Activated CD4-positive, alpha-beta T cell treated with anti-CD3 and anti-CD28 coated beads, Interleukin-2, amount 50 U/mL, for 4 hours (primary cell): ENCODE data around the gene LCA5L.
"Not testable (repeated sequence)": the region's sequence is repeated elsewhere in the genome, so short reads cannot be mapped to it uniquely, and the experiment has no call there.

Experiments
- DNase-seq, 2 experiments: peaks; one replicate each; pipeline ENCODE4 v3.0.0-alpha.2; 2020

LCA5L gene

DNA sequence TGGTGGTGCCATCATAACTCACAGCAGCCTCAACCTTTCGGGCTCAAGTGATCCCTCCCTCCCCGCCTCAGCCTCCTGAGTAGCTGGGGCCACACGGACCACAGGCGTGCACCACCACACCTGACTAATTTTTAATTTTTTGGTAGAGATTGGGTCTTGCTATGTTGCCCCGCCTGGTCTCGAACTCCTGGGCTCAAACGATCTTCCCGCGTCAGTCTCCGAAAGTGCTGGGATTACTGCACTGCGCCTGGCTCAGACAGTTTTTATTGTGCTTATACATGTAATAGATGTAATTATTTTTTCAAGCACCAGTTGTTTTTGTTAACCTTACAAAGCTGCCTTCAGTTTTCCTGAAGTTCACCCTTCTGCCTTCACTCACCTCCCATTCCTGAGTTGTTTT, 58.7 kb downstream of the LCA5L start:
- no peak for DNase-seq

DNA sequence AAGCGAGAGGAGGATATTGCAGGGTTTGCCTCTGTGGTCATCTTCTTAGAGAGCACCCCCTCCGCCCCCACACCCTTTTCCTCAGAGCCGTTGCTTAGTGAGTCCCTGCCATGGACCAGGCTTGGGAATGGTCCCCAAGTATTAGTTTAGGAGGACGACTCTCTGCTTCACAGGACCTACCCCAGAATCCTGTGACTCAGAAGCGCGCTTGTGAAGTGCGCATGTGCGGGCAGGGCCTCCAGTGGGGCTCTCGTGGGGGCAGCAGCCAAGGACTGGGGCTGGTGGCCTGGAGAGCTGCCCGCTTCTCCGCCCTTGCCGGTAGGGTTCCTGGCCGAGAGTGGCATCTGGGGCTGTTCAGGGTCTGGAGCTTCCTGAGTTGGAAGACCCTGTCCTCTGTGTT, 59.4 kb downstream of the LCA5L start:
- DNase-seq = no peak

- peak; percentile 11 to 28 for DNase-seq
Measured at GRCh38 chr21:39385299-39386145, 60.1 kb downstream of the LCA5L start.

DNA sequence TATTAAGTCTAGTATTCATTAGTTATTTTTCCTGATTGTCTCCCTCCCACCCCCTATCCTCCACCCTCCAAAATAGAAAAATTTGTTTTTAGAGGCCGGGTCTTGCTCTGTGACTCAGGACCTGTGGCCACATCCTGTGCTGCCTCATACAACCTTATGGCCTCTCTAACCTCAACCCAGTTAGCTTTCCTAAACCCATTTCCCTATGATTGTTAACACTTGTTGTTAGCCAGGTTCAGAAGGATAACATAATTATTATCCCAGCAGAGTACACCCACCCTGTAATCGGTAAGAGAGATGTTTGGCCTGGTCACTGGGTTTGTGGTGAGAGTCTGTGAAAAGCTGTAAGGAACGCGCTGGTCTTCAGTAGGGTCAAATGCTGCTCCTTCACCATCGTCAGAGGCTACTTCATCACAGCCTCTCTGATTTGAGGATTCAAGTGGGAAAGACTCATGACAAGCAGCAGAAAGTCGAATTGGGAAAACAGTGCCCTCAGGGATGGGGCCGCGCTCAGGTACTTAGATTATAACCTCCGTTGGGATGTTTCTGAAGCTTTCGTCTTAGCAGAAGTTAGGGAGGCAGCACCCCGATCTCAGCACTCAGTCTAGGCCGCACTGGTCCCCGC, 60.8 kb downstream of the LCA5L start:
- no peak for DNase-seq

DNA sequence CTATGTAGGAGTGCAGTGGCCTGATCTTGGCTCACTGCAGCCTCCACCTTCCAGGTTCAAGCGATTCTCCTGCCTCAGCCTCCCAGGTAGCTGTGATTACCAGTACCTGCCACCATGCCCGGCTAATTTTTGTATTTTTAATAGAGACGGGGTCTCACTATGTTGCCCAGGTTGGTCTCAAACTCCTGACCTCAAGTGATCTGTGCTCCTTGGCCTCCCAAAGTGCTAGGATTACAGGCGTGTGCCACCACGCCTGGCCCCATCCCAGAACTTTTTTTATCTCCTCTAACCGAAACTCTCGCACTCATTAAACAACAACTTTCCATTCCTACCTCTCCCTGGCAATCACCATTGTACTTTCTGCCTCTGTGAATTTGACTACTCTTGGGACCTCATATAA, 63.5 kb downstream of the LCA5L start:
- DNase-seq = not testable (repeated sequence)

- no peak for DNase-seq
Measured at GRCh38 chr21:39381009-39381408, 64.6 kb downstream of the LCA5L start.

GRCh38 chr21:39379986-39380891, 65.3 kb downstream of the LCA5L start:
- DNase-seq = peak; percentile 79

DNA sequence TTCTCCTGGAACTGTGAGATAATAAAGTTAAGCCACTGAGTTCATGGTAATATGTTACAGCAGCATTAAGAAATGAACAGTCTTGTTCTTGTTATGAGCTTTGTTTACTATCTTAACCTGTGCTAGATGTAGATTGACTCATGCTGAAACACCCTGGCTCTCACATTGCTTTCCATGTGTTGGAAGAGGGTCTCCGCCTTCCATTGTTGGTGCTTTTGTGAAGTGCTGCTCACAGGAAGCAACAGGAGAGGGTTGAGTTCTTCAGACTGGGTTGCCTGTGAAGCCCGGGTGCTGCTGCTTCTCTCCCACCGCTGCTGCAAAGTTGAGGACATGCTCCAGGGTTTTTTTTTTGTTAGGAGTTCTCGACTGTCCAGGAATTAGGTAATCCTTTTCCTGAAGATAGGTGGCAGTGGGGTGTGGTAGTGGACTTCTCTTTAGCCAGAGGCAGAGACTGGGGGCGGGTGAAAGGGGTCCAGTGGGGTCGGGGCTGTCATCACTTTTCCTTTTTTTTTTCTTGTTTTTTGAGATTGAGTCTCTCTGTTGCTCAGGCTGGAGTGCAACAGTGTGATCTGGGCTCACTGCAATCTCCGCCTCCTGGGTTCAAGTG, 68.0 kb downstream of the LCA5L start:
- DNase-seq = no peak

GRCh38 chr21:39375446-39375845, 70.1 kb downstream of the LCA5L start:
- no peak for DNase-seq

GRCh38 chr21:39374046-39374445, 71.5 kb downstream of the LCA5L start:
- DNase-seq = no peak

DNA sequence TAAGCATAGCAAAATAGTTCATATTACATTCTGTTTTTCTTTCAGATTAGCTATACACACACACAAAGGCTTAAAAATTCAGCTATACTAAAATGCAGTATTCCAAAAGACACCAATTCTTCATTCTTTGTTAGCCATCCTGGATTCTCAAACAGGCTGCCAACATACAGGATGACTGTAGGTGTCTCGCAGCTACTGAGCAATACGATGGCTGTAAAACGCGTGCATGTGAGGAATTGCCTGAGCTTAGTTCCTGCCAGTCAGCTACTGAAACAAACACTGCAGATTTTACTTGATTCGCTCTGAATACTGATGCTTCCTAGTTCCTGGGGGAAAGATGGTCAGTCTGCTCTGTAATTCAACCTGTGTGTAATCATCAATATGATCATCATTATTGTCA, 71.9 kb downstream of the LCA5L start:
- DNase-seq = no peak

DNA sequence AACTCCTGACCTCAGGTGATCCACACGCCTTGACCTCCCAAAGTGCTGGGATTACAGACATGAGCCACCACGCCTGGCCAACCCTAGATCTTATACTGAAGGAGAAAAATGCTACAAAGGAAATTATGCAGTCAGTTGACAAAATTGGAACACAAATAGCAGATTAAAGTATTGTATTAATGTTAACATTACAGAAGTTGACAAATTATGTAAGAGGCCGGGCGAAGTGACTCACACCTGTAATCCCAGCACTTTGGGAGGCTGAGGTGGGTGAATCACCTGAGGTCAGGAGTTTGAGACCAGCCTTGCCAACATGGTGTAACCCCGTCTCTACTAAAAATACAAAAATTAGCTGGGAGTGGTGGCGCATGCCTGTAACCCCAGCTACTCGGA, 75.7 kb downstream of the LCA5L start:
- not testable (repeated sequence) for DNase-seq

DNA sequence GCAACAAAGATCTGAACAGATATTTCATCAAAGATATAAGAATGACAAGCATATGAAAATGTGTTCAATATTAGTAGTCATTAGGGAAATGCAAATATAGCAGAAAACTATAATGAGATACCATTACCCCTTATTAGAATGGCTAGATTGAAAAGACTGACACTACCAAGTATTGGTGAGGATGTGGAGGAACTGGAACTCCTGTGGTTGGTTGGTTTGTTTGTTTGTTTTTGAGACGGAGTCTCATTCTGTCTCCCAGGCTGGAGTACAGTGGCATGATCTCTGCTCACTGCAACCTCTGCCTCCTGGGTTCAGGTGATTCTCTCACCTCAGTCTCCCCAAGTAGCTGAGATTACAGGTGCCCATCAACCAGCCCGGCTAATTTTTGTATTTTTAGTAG, 77.8 kb downstream of the LCA5L start:
- no peak for DNase-seq

DNA sequence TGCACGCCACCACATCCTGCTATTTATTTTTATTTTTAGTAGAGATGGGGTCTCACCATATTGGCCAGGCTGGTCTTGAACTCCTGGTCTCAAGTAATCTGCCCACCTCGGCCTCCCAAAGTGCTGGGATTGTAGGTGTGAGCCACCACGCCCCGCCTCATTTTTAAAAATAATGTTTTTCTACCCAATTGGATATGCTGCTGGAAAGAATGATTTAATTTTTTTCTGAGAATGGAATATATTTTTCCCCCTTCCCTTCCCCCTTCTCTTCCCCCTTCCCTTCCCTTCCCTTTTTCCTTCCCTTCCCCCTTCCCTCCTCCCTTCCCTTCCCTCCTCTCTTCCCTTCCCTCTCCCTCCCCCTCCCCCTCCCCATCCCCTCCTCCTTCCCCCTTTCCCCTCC, 79.0 kb downstream of the LCA5L start:
- DNase-seq = no peak

- no peak for DNase-seq
Measured at GRCh38 chr21:39364949-39365348, 80.6 kb downstream of the LCA5L start.

GRCh38 chr21:39363607-39364555, 81.7 kb downstream of the LCA5L start:
- no peak for DNase-seq

- DNase-seq = no peak
Measured at GRCh38 chr21:39362733-39363132, 82.8 kb downstream of the LCA5L start.

DNA sequence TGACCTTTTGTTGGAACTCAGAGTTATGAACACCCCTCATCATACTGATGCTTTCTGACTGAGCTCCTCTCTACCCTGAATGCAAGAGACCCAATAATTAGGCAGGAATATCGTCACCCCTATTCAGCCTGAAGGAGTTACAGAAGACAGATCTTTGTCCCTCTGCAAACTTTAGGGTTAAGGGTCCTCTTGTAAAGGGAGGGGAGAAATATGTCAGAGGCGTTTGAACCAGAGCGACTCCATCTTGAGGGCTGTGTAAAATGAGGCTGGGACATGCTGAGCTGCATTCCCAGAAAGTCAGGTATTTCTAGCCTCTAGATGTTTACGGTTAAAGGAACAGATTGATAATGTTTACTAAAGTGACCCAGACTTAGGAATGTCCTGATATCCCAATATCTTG, 86.2 kb downstream of the LCA5L start:
- DNase-seq = no peak
